ENCODE data around the gene AQP12B.

- TF ChIP-seq CTCF (IDR thresholded peaks at IDR 0.05; ENCODE audit: borderline replicate concordance, extremely low read depth, low read length, poor library complexity, severe bottlenecking), result no peak
- no peak for TF ChIP-seq EZH2 (IDR thresholded peaks at IDR 0.05; ENCODE audit: borderline replicate concordance, low read depth, low read length, severe bottlenecking)
Observed at GRCh38 chr2:240730501-240731177, 48.0 kb upstream of the AQP12B start.
